AG09319 (cell line): ENCODE data around the gene FOSB.

Experiments
- DNase-seq: peaks from one replicate; pipeline ENCODE4 v3.0.0-alpha.2; 2010; ENCODE audit warnings: low read depth; ENCODE audit errors: extremely low read depth
- CTCF ChIP-seq: IDR thresholded peaks from 2 replicates; pipeline ENCODE4 v1.5.1; 2011; ENCODE audit warnings: low read depth, mild to moderate bottlenecking, inconsistent platforms, low read length, moderate library complexity

Gene FOSB

GRCh38 chr19:45439190-45439568 is 28.6 kb upstream of the FOSB start:
- no peak for DNase-seq
- no peak for TF ChIP-seq CTCF

- peak; percentile 47 for DNase-seq
- peak; percentile 83 for TF ChIP-seq CTCF
Observed at GRCh38 chr19:45439569-45440258, 28.1 kb upstream of the FOSB start.

- no peak for TF ChIP-seq CTCF
- DNase-seq = no peak
Observed at GRCh38 chr19:45440259-45440638, 27.5 kb upstream of the FOSB start.

GRCh38 chr19:45440873-45441654 is 26.7 kb upstream of the FOSB start:
- TF ChIP-seq CTCF = no peak
- DNase-seq = no peak

GRCh38 chr19:45442408-45442777 is 25.4 kb upstream of the FOSB start:
- no peak for DNase-seq
- TF ChIP-seq CTCF = no peak

GRCh38 chr19:45442778-45443461 is 24.9 kb upstream of the FOSB start:
- no peak for TF ChIP-seq CTCF
- DNase-seq = no peak
